GM21723 (cell line): ENCODE data around the gene RIOK3.

ENCODE experiments used
- ATAC-seq: cut with Tn5 transposase; IDR thresholded peaks from one replicate; pipeline ENCODE4 v1.9.1; 2021; ENCODE audit warnings: mild to moderate bottlenecking, moderate library complexity; ENCODE audit not compliant: unreplicated experiment

Gene RIOK3

DNA sequence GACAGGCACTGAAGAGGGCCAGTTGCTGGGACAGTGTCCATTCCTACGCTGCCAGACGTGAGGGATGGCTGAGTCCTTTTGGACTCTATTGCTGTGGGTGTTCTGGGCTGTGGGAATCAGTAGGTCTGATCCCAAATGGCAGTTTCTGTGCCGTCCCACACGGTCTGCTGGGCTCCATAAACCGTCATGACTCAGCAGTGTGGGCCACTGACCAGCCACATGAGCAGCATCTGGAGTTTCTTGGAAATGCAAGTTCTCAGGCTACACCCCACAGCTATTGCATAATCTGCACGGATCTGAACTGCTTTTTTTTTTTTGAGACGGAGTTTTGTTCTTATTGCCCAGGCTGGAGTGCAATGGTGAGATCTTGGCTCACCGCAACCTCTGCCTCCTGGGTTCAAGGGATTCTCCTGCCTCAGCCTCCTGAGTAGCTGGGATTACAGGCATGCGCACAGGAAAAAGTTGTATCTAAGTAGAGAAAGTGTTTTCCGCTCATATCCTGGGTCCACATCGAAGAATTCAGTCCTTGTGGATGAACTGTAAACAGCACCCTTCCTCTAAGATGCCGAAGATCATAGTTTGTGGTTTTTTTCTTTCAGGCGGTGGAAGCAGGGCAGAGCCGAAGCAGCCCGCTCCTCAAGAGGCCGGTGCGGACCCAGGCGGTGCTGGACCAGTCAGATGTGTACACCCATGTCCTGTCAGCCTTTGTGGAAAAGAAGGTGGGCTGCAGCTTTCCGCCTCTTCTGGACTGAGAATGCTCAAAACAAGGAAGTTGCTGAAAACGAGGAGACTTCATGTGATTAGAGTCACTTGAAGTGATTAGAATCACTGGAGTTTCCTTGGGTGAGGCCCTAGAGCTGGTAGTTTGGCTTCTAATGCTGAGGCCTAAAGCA lies 75.7 kb downstream of the RIOK3 start:
- no peak for ATAC-seq

- no peak for ATAC-seq
These were observed 76.5 kb downstream of the RIOK3 start for GRCh38 chr18:23529604-23530003.

DNA sequence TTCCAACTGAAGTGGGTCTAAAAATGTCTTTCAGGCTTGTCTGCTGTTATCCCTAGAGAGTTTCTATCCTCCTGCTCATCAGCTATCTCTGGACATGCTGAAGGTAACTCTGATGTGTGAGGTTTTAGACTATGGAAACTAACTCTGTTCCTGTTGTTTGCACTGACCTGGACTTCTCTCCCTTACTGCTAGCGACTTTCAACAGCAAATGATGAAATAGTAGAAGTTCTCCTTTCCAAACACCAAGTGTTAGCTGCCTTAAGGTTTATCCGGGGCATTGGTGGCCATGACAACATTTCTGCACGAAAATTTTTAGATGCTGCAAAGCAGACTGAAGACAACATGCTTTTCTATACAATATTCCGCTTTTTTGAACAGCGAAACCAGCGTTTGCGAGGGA lies 77.1 kb downstream of the RIOK3 start:
- ATAC-seq = no peak

GRCh38 chr18:23531912-23532311 lies 78.8 kb downstream of the RIOK3 start:
- no peak for ATAC-seq
